Activated CD4-positive, alpha-beta T cell treated with anti-CD3 and anti-CD28 coated beads, Interleukin-2, amount 50 U/mL, for 24 hours (primary cell): ENCODE results near the gene PCOLCE2.

Source experiments
- DNase-seq, 2 donors: peaks; one replicate each; pipeline ENCODE4 v3.0.0-alpha.2; 2020; ENCODE audit warnings: low read depth in 1 of 2, low spot score in 1 of 2

PCOLCE2 gene

GRCh38 chr3:142817356-142817755 is 71.5 kb downstream of the PCOLCE2 start:
- no peak for DNase-seq

GRCh38 chr3:142815803-142816202 is 73.1 kb downstream of the PCOLCE2 start:
- DNase-seq = no peak

GRCh38 chr3:142809259-142809658 is 79.6 kb downstream of the PCOLCE2 start:
- no peak for DNase-seq

GRCh38 chr3:142808103-142808917 is 80.6 kb downstream of the PCOLCE2 start:
- DNase-seq = no peak

- no peak for DNase-seq
Measured at GRCh38 chr3:142802891-142803290, 86.0 kb downstream of the PCOLCE2 start.

- no peak for DNase-seq
Measured at GRCh38 chr3:142801746-142802145, 87.1 kb downstream of the PCOLCE2 start.

GRCh38 chr3:142796823-142797222 is 92.1 kb downstream of the PCOLCE2 start:
- DNase-seq = no peak

- DNase-seq = no peak
Measured at GRCh38 chr3:142795332-142795731, 93.6 kb downstream of the PCOLCE2 start.

- no peak for DNase-seq
Measured at GRCh38 chr3:142794508-142794907, 94.4 kb downstream of the PCOLCE2 start.

- DNase-seq = no peak
Measured at GRCh38 chr3:142787719-142788118, 101.2 kb downstream of the PCOLCE2 start.

- no peak for DNase-seq
Measured at GRCh38 chr3:142785996-142786395, 102.9 kb downstream of the PCOLCE2 start.

GRCh38 chr3:142784228-142784627 is 104.7 kb downstream of the PCOLCE2 start:
- DNase-seq = no peak

GRCh38 chr3:142782616-142783015 is 106.3 kb downstream of the PCOLCE2 start:
- DNase-seq = no peak

- DNase-seq = no peak
Measured at GRCh38 chr3:142779591-142779990, 109.3 kb downstream of the PCOLCE2 start.

- DNase-seq = no peak
Measured at GRCh38 chr3:142778541-142778940, 110.3 kb downstream of the PCOLCE2 start.

GRCh38 chr3:142777927-142778326 is 111.0 kb downstream of the PCOLCE2 start:
- DNase-seq = no peak

- no peak for DNase-seq
Measured at GRCh38 chr3:142768338-142768737, 120.5 kb downstream of the PCOLCE2 start.
